Measurements from ENCODE around the gene PRSS50. TPM values are rescaled to one million over a fixed set of nuclear protein-coding genes. Genes with fewer than 3 reads are reported as not detected.

The PRSS50 gene
- total and polyA plus RNA-seq, 4 experiments from 2014 or later = not detected

- intact Hi-C loops (cut with micrococcal nuclease) = no loop called here
- H3K4me1 Mint-ChIP-seq = peaks cover 0 to 10% (median 0%) of the 10 kb centered on the region in 4 donors
Observed at GRCh38 chr3:46662771-46663551, 54.7 kb downstream of the PRSS50 start.

More at GRCh38 chr3:46662771-46663551, 54.7 kb downstream of the PRSS50 start:
- peak overlapping the region in 1 of 7 donors; percentile 37 for H3K27ac Mint-ChIP-seq
- H3K36me3 Mint-ChIP-seq = no peaks in the 10 kb centered on the region
- no peaks in the 10 kb centered on the region for H3K9me3 Mint-ChIP-seq
- Histone ChIP-seq H3K27me3 (ENCODE audit: insufficient read depth, low read length) (no peaks in the 10 kb centered on the region), H3K4me1 (ENCODE audit: insufficient read depth, low read length) (no peaks in the 10 kb centered on the region), H3K36me3 (ENCODE audit: insufficient read depth, low read length) (no peaks in the 10 kb centered on the region), H3K27ac (ENCODE audit: low read depth, low read length) (no peak overlapping the region), H3K9me3 (ENCODE audit: control insufficient read depth in 1 of 2, low read length in 2 of 2) (no peaks in the 10 kb centered on the region), H3K4me3 (ENCODE audit: low read length in 2 of 2) (no peak overlapping the region)
- no peaks in the 10 kb centered on the region for H3K27me3 Mint-ChIP-seq
- no peak for DNase-seq
- H3K4me3 Mint-ChIP-seq = no peak overlapping the region
- ChIA-PET CTCF (ENCODE audit: partially characterized antibody) (no interaction called here), POLR2A (ENCODE audit: partially characterized antibody) (no interaction called here)

Other genes with a start within 250 kb of the PRSS50 start
- gene RTP3, start 219.9 kb downstream of the PRSS50 start, total RNA-seq = not detected
- gene RTP3, start 219.9 kb downstream of the PRSS50 start, polyA plus RNA-seq = not detected
- gene LRRC2, start 151.6 kb downstream of the PRSS50 start, total RNA-seq = 1 to 10 TPM in 1 of 2 experiments, under 1 TPM in 1; 0.50 to 1.0 TPM
- gene LRRC2, start 151.6 kb downstream of the PRSS50 start, polyA plus RNA-seq = under 1 TPM in 1 of 2 donors, not detected in 1; 0.09 TPM
- not detected for gene FAM240A, start 105.3 kb downstream of the PRSS50 start, total RNA-seq
- gene FAM240A, start 105.3 kb downstream of the PRSS50 start, polyA plus RNA-seq = not detected
- 10 to 100 TPM; 26.3 to 29.8 TPM for gene ALS2CL, start 24.2 kb downstream of the PRSS50 start, total RNA-seq
- 1 to 10 TPM; 3.2 to 6.8 TPM for gene ALS2CL, start 24.2 kb downstream of the PRSS50 start, polyA plus RNA-seq
- 1 to 10 TPM; 3.1 to 3.3 TPM for gene TMIE, start 16.5 kb downstream of the PRSS50 start, total RNA-seq
- gene TMIE, start 16.5 kb downstream of the PRSS50 start, polyA plus RNA-seq = 1 to 10 TPM in 1 of 2 donors, under 1 TPM in 1; 0.70 to 2.3 TPM
- not detected for gene MYL3, start 145.6 kb upstream of the PRSS50 start, total RNA-seq
- not detected for gene MYL3, start 145.6 kb upstream of the PRSS50 start, polyA plus RNA-seq
- gene PTH1R, start 159.9 kb upstream of the PRSS50 start, total RNA-seq = not detected
- not detected for gene PTH1R, start 159.9 kb upstream of the PRSS50 start, polyA plus RNA-seq